Amniotic epithelial cell (primary cell): ENCODE results near the gene ASTN2.
"Not testable (repeated sequence)": the region's sequence is repeated elsewhere in the genome, so short reads cannot be mapped to it uniquely, and the experiment has no call there.

Experiments used
- DNase-seq: peaks from one replicate; pipeline ENCODE4 v3.0.0-alpha.2; 2010; ENCODE audit warnings: low read depth

The ASTN2 gene

DNA sequence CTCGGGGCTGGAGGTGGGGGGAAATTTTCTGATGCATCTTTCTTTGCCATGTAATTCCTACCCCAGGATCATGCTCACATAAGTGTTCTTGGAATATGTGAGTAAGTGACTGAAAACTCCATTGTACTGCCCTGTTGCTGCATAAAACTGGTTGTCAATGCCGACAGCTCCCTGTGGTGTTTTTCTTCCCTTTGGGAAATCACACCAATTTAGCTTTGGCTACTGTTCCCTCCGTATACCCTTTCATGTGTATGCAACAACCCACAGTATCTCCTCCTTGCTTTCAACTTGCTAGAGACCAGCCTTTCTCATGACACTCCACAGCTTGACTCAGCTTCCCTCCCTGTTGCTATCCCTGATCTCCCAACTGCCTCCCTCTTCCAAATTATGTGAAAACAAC lies 487.1 kb downstream of the ASTN2 start:
- no peak for DNase-seq

GRCh38 chr9:116925121-116925520 lies 489.7 kb downstream of the ASTN2 start:
- no peak for DNase-seq

GRCh38 chr9:116924462-116925110 lies 490.3 kb downstream of the ASTN2 start:
- no peak for DNase-seq

- DNase-seq, result not testable (repeated sequence)
Measured at GRCh38 chr9:116917895-116918508, 496.9 kb downstream of the ASTN2 start.

DNA sequence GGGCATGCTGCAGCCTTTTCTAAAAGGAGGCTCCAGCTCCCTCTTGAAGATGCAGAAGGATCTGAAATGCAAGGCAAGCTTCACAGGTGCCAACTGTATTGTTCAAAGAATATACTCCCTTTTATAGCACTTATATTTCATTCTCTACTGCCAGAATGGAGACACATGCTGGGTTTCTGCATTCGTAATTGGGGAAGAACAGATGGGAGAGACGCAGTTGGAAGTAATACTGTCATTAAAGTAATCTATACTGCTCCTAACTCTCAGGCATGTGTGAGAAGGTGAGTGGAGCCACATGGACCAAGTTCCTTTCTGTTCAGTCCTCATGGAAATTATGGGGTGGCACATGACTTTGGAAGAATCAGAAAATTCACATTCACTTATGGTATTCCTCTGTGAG lies 501.3 kb downstream of the ASTN2 start:
- DNase-seq, result no peak

- DNase-seq, result no peak
Measured at GRCh38 chr9:116910201-116910600, 504.7 kb downstream of the ASTN2 start.

GRCh38 chr9:116907989-116908388 lies 506.9 kb downstream of the ASTN2 start:
- no peak for DNase-seq

GRCh38 chr9:116905171-116905588 lies 509.7 kb downstream of the ASTN2 start:
- DNase-seq, result no peak

GRCh38 chr9:116904165-116904564 lies 510.7 kb downstream of the ASTN2 start:
- DNase-seq, result no peak

GRCh38 chr9:116901260-116901659 lies 513.6 kb downstream of the ASTN2 start:
- DNase-seq, result peak; percentile 1

DNA sequence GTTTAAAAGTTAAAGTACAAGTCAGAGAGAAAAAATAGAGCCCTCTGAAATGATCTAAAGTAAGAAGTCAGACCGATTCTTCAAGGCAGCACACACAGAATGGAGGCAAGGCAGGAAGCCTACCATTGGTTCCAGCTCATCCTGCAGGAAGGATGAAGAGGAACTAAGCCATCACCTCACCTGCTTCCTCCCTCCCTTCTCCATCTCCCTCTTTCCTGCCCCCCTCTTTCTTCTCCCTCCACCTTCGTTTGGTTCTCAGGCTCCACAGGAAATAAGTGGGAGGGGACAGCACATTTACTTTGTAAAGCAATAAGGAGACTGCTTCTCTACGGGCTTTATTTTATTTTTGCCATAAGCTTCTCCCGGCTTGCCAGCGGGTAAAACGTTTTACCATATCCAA lies 514.3 kb downstream of the ASTN2 start:
- DNase-seq, result no peak

DNA sequence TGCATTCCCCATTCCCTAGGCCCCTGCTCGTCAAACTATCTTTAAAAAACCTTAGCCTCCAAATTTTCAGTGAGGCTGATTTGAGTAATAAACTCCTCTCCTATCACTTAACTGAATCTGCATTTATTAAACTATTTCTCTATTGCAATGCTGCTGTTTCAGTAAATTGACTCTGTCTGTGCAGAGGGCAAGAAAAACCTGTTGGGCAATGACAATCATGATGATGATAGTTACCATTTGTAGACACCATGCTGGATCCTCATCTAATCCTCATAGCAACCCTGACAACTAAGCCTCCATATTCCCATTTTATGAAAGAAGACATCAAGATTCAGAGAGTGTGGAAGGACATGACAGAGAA lies 514.9 kb downstream of the ASTN2 start:
- no peak for DNase-seq

DNA sequence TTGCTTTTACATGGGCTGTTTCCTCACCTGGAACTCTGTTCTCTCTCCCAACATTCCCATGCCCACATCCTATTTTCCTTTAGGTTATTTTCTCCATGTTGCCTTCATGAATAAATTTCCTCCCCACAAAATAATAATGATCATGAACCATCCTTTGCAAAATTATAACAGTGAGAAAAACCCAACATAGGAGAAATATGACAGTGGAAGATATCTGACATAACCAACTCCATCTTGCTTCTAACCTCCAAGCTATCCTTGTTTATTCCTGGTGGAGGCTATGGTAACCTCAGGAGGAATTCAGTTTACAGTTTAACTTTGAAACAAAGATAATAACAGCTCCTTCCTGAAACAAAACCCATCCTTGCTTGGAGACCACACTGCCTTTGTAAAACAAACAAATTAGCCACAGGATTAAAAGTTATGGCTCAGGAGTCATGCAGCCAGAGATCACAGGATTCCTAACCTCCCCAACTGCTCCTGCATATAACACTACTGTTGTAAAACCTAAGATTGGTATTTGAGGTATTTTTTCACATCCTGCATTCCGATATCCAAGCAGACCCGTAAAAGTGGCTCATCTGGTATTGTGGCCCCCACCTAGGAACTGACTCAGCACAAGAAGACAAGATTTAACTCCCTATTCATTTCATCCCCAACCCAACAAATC lies 515.4 kb downstream of the ASTN2 start:
- DNase-seq, result no peak

- not testable (repeated sequence) for DNase-seq
Measured at GRCh38 chr9:116898131-116898530, 516.7 kb downstream of the ASTN2 start.

DNA sequence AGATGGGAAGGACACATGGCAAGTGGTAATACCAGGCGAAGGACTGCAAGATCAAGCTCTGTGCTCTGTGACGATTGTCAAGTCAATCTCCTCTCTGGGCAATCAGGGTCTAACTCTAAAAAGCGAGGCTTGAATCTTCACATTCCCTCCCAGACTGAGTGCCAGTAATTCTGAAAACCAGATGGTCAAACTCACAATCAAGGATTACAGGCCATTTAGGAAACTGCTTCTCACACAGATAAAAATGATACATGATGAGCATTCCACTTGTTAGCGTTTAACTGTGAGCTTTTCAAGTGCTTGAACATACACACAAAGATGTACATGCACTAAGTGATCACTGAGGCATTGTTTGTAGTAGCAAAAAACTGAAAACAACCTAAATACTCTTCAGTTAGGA lies 517.7 kb downstream of the ASTN2 start:
- DNase-seq, result no peak

GRCh38 chr9:116895961-116896360 lies 518.9 kb downstream of the ASTN2 start:
- DNase-seq, result no peak

DNA sequence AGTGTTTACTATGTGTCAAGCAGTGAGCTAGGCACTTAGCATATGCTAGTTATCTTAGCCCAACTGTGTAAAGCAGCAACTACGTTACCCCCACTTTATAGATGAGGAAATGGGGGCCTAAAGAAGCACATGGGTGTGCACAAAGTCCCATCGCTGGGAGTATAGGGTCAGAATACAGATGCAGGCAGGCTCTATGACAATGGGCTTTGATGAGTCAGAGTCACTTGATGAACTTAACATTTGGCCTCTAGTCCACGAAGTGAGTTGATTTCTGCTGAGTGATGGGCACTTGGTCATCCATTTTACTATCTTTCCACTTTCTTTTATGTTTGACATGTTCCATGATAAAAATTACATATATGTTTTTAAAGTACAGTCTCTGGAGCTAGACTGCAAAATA lies 523.4 kb downstream of the ASTN2 start:
- DNase-seq, result no peak

- DNase-seq, result not testable (repeated sequence)
Measured at GRCh38 chr9:116888476-116888875, 526.4 kb downstream of the ASTN2 start.

DNA sequence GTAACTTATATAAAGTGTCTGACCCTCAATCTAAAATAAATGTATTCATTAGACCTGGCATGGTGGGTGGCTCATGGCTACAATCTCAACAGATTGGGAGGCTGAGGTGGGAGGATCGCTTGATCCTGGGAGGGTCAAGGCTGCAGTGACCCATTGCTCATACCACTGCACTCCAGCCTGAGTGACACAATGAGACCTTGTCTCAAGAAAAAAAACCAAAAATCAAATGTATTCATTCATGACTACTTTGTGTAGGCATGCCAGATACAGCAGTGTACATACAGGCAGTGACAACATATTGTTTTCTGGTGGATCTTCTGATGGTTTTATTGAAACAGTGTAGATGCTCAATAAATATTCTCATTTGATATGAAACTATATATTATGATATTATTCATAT lies 526.8 kb downstream of the ASTN2 start:
- DNase-seq, result no peak

GRCh38 chr9:116883676-116884075 lies 531.2 kb downstream of the ASTN2 start:
- DNase-seq, result no peak

DNA sequence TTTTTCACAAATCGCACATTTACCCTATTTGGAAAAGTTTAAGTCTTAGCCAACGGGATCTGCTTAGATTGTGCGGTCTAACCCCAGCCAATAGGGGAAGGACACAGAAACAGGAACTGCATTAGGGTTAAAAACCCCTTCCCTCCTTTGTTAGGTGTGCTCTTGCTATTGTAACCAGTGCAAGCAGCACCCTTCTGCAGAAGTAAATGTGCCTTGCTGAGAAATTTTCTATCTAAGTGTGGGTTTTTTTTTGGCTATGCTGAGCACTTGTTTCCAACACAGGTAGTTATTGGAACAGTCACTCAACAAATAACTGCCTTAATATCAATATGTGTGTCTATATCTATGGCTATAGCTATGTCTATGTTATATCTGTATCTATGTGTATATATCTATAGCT lies 537.8 kb downstream of the ASTN2 start:
- no peak for DNase-seq

GRCh38 chr9:116875576-116875975 lies 539.3 kb downstream of the ASTN2 start:
- no peak for DNase-seq
